ENCODE data around the gene MTAP. TPM values are rescaled to one million over a fixed set of nuclear protein-coding genes. Genes with fewer than 3 reads are reported as not detected.
"Not testable (repeated sequence)": the region's sequence is repeated elsewhere in the genome, so short reads cannot be mapped to it uniquely, and the experiment has no call there.

The MTAP gene
- total RNA-seq, 1 experiment from 2014 or later = 30.5 TPM

- no peak for DNase-seq (ENCODE audit: low read depth)
- in situ Hi-C loops (cut with HindIII; ENCODE audit: low pct_unique_long_range_greater_than_20kb, low sequenced_read_pairs) = no loop called here
Observed at GRCh38 chr9:21936161-21936560, 133.7 kb downstream of the MTAP start.

GRCh38 chr9:21941337-21941995 lies 139.0 kb downstream of the MTAP start:
- DNase-seq (ENCODE audit: low read depth) = no peak
- in situ Hi-C loops (cut with HindIII; ENCODE audit: low pct_unique_long_range_greater_than_20kb, low sequenced_read_pairs) = no loop called here

- in situ Hi-C loops (cut with HindIII; ENCODE audit: low pct_unique_long_range_greater_than_20kb, low sequenced_read_pairs) = no loop called here
- DNase-seq (ENCODE audit: low read depth) = no peak
Observed at GRCh38 chr9:21943464-21943863, 141.0 kb downstream of the MTAP start.

GRCh38 chr9:21945606-21946005 lies 143.2 kb downstream of the MTAP start:
- DNase-seq (ENCODE audit: low read depth) = no peak
- in situ Hi-C loops (cut with HindIII; ENCODE audit: low pct_unique_long_range_greater_than_20kb, low sequenced_read_pairs) = no loop called here

- in situ Hi-C loops (cut with HindIII; ENCODE audit: low pct_unique_long_range_greater_than_20kb, low sequenced_read_pairs) = no loop called here
Observed at GRCh38 chr9:21958833-21959232, 156.4 kb downstream of the MTAP start.

GRCh38 chr9:21959268-21959667 lies 156.8 kb downstream of the MTAP start:
- in situ Hi-C loops (cut with HindIII; ENCODE audit: low pct_unique_long_range_greater_than_20kb, low sequenced_read_pairs); DNase-seq (ENCODE audit: low read depth): not testable (repeated sequence)

More at GRCh38 chr9:21958833-21959232, 156.4 kb downstream of the MTAP start:
- DNase-seq (ENCODE audit: low read depth) = no peak

GRCh38 chr9:21961569-21961968 lies 159.1 kb downstream of the MTAP start:
- in situ Hi-C loops (cut with HindIII; ENCODE audit: low pct_unique_long_range_greater_than_20kb, low sequenced_read_pairs) = no loop called here
- DNase-seq (ENCODE audit: low read depth) = no peak

- in situ Hi-C loops (cut with HindIII; ENCODE audit: low pct_unique_long_range_greater_than_20kb, low sequenced_read_pairs) = no loop called here
- DNase-seq (ENCODE audit: low read depth) = no peak
Observed at GRCh38 chr9:21964925-21965385, 162.5 kb downstream of the MTAP start.

- in situ Hi-C loops (cut with HindIII; ENCODE audit: low pct_unique_long_range_greater_than_20kb, low sequenced_read_pairs) = no loop called here
- no peak for DNase-seq (ENCODE audit: low read depth)
Observed at GRCh38 chr9:21965401-21965951, 163.0 kb downstream of the MTAP start.

GRCh38 chr9:21966140-21966851 lies 163.9 kb downstream of the MTAP start:
- DNase-seq (ENCODE audit: low read depth) = no peak
- in situ Hi-C loops (cut with HindIII; ENCODE audit: low pct_unique_long_range_greater_than_20kb, low sequenced_read_pairs) = no loop called here

GRCh38 chr9:21967169-21967568 lies 164.7 kb downstream of the MTAP start:
- in situ Hi-C loops (cut with HindIII; ENCODE audit: low pct_unique_long_range_greater_than_20kb, low sequenced_read_pairs) = no loop called here
- no peak for DNase-seq (ENCODE audit: low read depth)

- no peak for DNase-seq (ENCODE audit: low read depth)
- in situ Hi-C loops (cut with HindIII; ENCODE audit: low pct_unique_long_range_greater_than_20kb, low sequenced_read_pairs) = no loop called here
Observed at GRCh38 chr9:21967702-21968101, 165.3 kb downstream of the MTAP start.

GRCh38 chr9:21968331-21969010 lies 166.0 kb downstream of the MTAP start:
- in situ Hi-C loops (cut with HindIII; ENCODE audit: low pct_unique_long_range_greater_than_20kb, low sequenced_read_pairs) = no loop called here

GRCh38 chr9:21969011-21969940 lies 166.8 kb downstream of the MTAP start:
- in situ Hi-C loops (cut with HindIII; ENCODE audit: low pct_unique_long_range_greater_than_20kb, low sequenced_read_pairs) = no loop called here

More at GRCh38 chr9:21968331-21969010, 166.0 kb downstream of the MTAP start:
- no peak for DNase-seq (ENCODE audit: low read depth)

GRCh38 chr9:21969951-21970799 lies 167.7 kb downstream of the MTAP start:
- in situ Hi-C loops (cut with HindIII; ENCODE audit: low pct_unique_long_range_greater_than_20kb, low sequenced_read_pairs) = no loop called here

More at GRCh38 chr9:21969011-21969940, 166.8 kb downstream of the MTAP start:
- DNase-seq (ENCODE audit: low read depth) = no peak

GRCh38 chr9:21970800-21971640 lies 168.6 kb downstream of the MTAP start:
- no peak for DNase-seq (ENCODE audit: low read depth)
- in situ Hi-C loops (cut with HindIII; ENCODE audit: low pct_unique_long_range_greater_than_20kb, low sequenced_read_pairs) = no loop called here

More at GRCh38 chr9:21969951-21970799, 167.7 kb downstream of the MTAP start:
- DNase-seq (ENCODE audit: low read depth) = no peak

All from Caki2 (cell line).